Liver (tissue), 9 donors: ENCODE data around the gene ANXA10. TPM values are rescaled to one million over a fixed set of nuclear protein-coding genes. Genes with fewer than 3 reads are reported as not detected.

ENCODE experiments used
- DNase-seq: peaks from one replicate; pipeline ENCODE4 v3.0.0-alpha.2; 2017; ENCODE audit warnings: low spot score
- H3K27ac ChIP-seq, 2 donors: one replicate each; pipeline ENCODE4 v1.7.0; 2013; ENCODE audit warnings: inconsistent platforms in 2 of 2, low read length in 2 of 2, control low read depth in 1 of 2, low read depth in 1 of 2, mild to moderate bottlenecking in 1 of 2
- H3K27me3 ChIP-seq, 4 donors: one replicate each; pipeline versions ENCODE4 v1.6.1 to v1.7.0; 2013; ENCODE audit warnings: low read length in 3 of 4, inconsistent platforms in 1 of 4, mild to moderate bottlenecking in 1 of 4, moderate library complexity in 1 of 4; ENCODE audit not compliant: control insufficient read depth in 4 of 4, insufficient read depth in 4 of 4
- H3K36me3 ChIP-seq, 4 donors: one replicate each; pipeline versions ENCODE4 v1.6.1 to v1.7.0; 2013; ENCODE audit warnings: low read length in 3 of 4, mild to moderate bottlenecking in 3 of 4, low read depth in 1 of 4, moderate library complexity in 1 of 4; ENCODE audit not compliant: control insufficient read depth in 4 of 4, insufficient read depth in 3 of 4
- H3K4me1 ChIP-seq, 4 donors: one replicate each; pipeline versions ENCODE4 v1.6.1 to v1.7.0; 2013; ENCODE audit warnings: low read length in 3 of 4, mild to moderate bottlenecking in 3 of 4, moderate library complexity in 1 of 4; ENCODE audit not compliant: control insufficient read depth in 4 of 4, insufficient read depth in 4 of 4
- H3K4me3 ChIP-seq, 3 donors: one replicate each; pipeline versions ENCODE4 v1.6.1 to v1.7.0; 2013; ENCODE audit warnings: low read length in 3 of 3, control low read depth in 1 of 3, low read depth in 1 of 3, mild to moderate bottlenecking in 1 of 3
- H3K9ac ChIP-seq, 2 donors: one replicate each; pipeline ENCODE4 v1.7.0; 2013; ENCODE audit warnings: low read length in 2 of 2, mild to moderate bottlenecking in 2 of 2, moderate library complexity in 2 of 2, control low read depth in 1 of 2, low read depth in 1 of 2
- H3K9me3 ChIP-seq, 4 donors: one replicate each; pipeline versions ENCODE4 v1.6.1 to v1.7.0; 2013; ENCODE audit warnings: low read length in 3 of 4; ENCODE audit not compliant: control insufficient read depth in 4 of 4
- ATF3 ChIP-seq: IDR thresholded peaks from 2 replicates; pipeline ENCODE4 v1.6.1; 2016; ENCODE audit warnings: antibody characterized with exemption
- CTCF ChIP-seq: fragments of 150-350 bp; IDR thresholded peaks from 2 replicates; pipeline ENCODE4 v1.5.1; 2017; ENCODE audit warnings: improper control_type of control experiment, low read depth, low read length; ENCODE audit not compliant: missing input control
- EGR1 ChIP-seq, 2 donors: IDR thresholded peaks; 2 replicates each; pipeline ENCODE4 v1.6.1; 2016 to 2018; ENCODE audit warnings: antibody characterized with exemption in 2 of 2, low read depth in 2 of 2
- FOXA1 ChIP-seq: IDR thresholded peaks from 2 replicates; pipeline ENCODE4 v1.6.1; 2016; ENCODE audit warnings: antibody characterized with exemption
- FOXA2 ChIP-seq: IDR thresholded peaks from 2 replicates; pipeline ENCODE4 v1.6.1; 2016; ENCODE audit warnings: antibody characterized with exemption
- GABPA ChIP-seq, 2 donors: IDR thresholded peaks in 1 of 2; conservative IDR thresholded peaks in 1 of 2; 2 replicates each; pipeline ENCODE4 v1.6.1; 2016; ENCODE audit warnings: antibody characterized with exemption in 2 of 2, mild to moderate bottlenecking in 1 of 2, moderate library complexity in 1 of 2
- HNF4A ChIP-seq, 2 donors: conservative IDR thresholded peaks; 2 replicates each; pipeline ENCODE4 v1.6.1; 2016; ENCODE audit warnings: antibody characterized with exemption in 2 of 2, mild to moderate bottlenecking in 2 of 2
- HNF4G ChIP-seq: IDR thresholded peaks from 2 replicates; pipeline ENCODE4 v1.6.1; 2016; ENCODE audit warnings: antibody characterized with exemption
- JUND ChIP-seq, 2 donors: IDR thresholded peaks; 2 replicates each; pipeline ENCODE4 v1.6.1; 2016; ENCODE audit warnings: antibody characterized with exemption in 2 of 2
- MAX ChIP-seq: IDR thresholded peaks from 2 replicates; pipeline ENCODE4 v1.6.1; 2016; ENCODE audit warnings: antibody characterized with exemption
- NR2F2 ChIP-seq: IDR thresholded peaks from 2 replicates; pipeline ENCODE4 v1.6.1; 2016; ENCODE audit warnings: antibody characterized with exemption
- RAD21 ChIP-seq, 2 donors: IDR thresholded peaks; 2 replicates each; pipeline ENCODE4 v1.6.1; 2016; ENCODE audit warnings: antibody characterized with exemption in 2 of 2, mild to moderate bottlenecking in 2 of 2
- REST ChIP-seq: IDR thresholded peaks from 2 replicates; pipeline ENCODE4 v1.6.1; 2016; ENCODE audit warnings: antibody characterized with exemption, mild to moderate bottlenecking
- RXRA ChIP-seq, 2 donors: IDR thresholded peaks; 2 replicates each; pipeline ENCODE4 v1.6.1; 2017 to 2018; ENCODE audit warnings: antibody characterized with exemption in 2 of 2, mild to moderate bottlenecking in 1 of 2
- SP1 ChIP-seq: IDR thresholded peaks from 2 replicates; pipeline ENCODE4 v1.6.1; 2018; ENCODE audit warnings: antibody characterized with exemption, mild to moderate bottlenecking
- TAF1 ChIP-seq: conservative IDR thresholded peaks from 2 replicates; pipeline ENCODE4 v1.6.1; 2016; ENCODE audit warnings: antibody characterized with exemption, mild to moderate bottlenecking
- YY1 ChIP-seq: IDR thresholded peaks from 2 replicates; pipeline ENCODE4 v1.6.1; 2016; ENCODE audit warnings: antibody characterized with exemption, mild to moderate bottlenecking
- ZBTB33 ChIP-seq: IDR thresholded peaks from 2 replicates; pipeline ENCODE4 v1.6.1; 2016; ENCODE audit warnings: antibody characterized with exemption
- WGBS: extraction: QIAGEN DNeasy Blood & Tissue Kit; methylation state at CpG from one replicate; pipeline ENCODE4 v1.1.7; 2013; 5-methylcytosine and 5-hydroxymethylcytosine counted together
- polyA plus RNA-seq, 2 donors: library from polyadenylated mRNA; stranded (reverse) in 1 of 2; unstranded in 1 of 2; fragments of 200-250 nt in 1 of 2; fragments of >200 nt in 1 of 2; fragmentation: Nextera tagmentation in 1 of 2; extraction: Ambion mirVana in 1 of 2; gene quantifications; one replicate each; pipeline versions ENCODE4 v1.2.1 to v1.2.3, GENCODE V29; 2013 to 2015
- total RNA-seq, 2 donors: library from RNA; depleted of rRNA; stranded (reverse); fragments of >200 nt; gene quantifications; one replicate each; pipeline ENCODE4 v1.2.3, GENCODE V29; 2014
- donor health status: healthy.
- donor health status: healthy.
- donor health status: healthy.
- donor health status: healthy.
- donor health status: healthy.

Gene ANXA10
- total and polyA plus RNA-seq, 4 donors = 6.3 to 45.4 (median 28.3) TPM

GRCh38 chr4:168203233-168203911, 111.0 kb downstream of the ANXA10 start:
- H3K9me3 ChIP-seq = peaks cover 6 to 12% (median 9%) of the 10 kb centered on the region in 4 donors
- WGBS = 94% methylated on average over 4 of the region's 4 CpGs
- H3K4me1 ChIP-seq = no peaks in the 10 kb centered on the region
- peak overlapping the region in 2 of 3 donors; percentile 12 to 18 for H3K4me3 ChIP-seq
- H3K27me3 ChIP-seq = no peaks in the 10 kb centered on the region
- H3K27ac ChIP-seq = no peak overlapping the region
- H3K9ac ChIP-seq = no peak overlapping the region
- H3K36me3 ChIP-seq = no peaks in the 10 kb centered on the region
- no peak for DNase-seq
- no peak for TF ChIP-seq SP1
- TF ChIP-seq GABPA (IDR thresholded peaks at IDR 0.05 in 1 of 2, conservative IDR thresholded peaks at IDR 0.05 in 1 of 2) = no peak
- TF ChIP-seq FOXA1 = no peak
- no peak for TF ChIP-seq RAD21 (IDR thresholded peaks at IDR 0.05)
- TF ChIP-seq ATF3 = no peak
- TF ChIP-seq CTCF = no peak
- no peak for TF ChIP-seq YY1
- no peak for TF ChIP-seq FOXA2
- TF ChIP-seq JUND (IDR thresholded peaks at IDR 0.05) = no peak
- TF ChIP-seq EGR1 (IDR thresholded peaks at IDR 0.05; ENCODE audit: low read depth in 2 of 2) = no peak
- TF ChIP-seq MAX = no peak
- TF ChIP-seq RXRA (IDR thresholded peaks at IDR 0.05) = no peak
- no peak for TF ChIP-seq HNF4A (conservative IDR thresholded peaks at IDR 0.05)
- TF ChIP-seq ZBTB33 = no peak
- no peak for TF ChIP-seq TAF1
- no peak for TF ChIP-seq HNF4G

- peaks cover 0 to 4% (median 2%) of the 10 kb centered on the region in 4 donors for H3K9me3 ChIP-seq
- no peak overlapping the region for H3K27ac ChIP-seq
- WGBS = 90% methylated on average over 3 of the region's 3 CpGs
- H3K36me3 ChIP-seq = no peaks in the 10 kb centered on the region
- no peak overlapping the region for H3K4me3 ChIP-seq
- H3K27me3 ChIP-seq = no peaks in the 10 kb centered on the region
- no peak for DNase-seq
- no peak overlapping the region for H3K9ac ChIP-seq
- TF ChIP-seq RXRA (IDR thresholded peaks at IDR 0.05) = no peak
- no peak for TF ChIP-seq REST
- no peak for TF ChIP-seq NR2F2
- no peak for TF ChIP-seq SP1
- no peak for TF ChIP-seq FOXA2
- no peak for TF ChIP-seq RAD21 (IDR thresholded peaks at IDR 0.05)
- TF ChIP-seq HNF4G = no peak
- no peak for TF ChIP-seq ZBTB33
- H3K4me1 ChIP-seq = no peaks in the 10 kb centered on the region
Observed at GRCh38 chr4:168208957-168209614, 116.7 kb downstream of the ANXA10 start.
